ENCODE results near the gene PDP2. TPM values are rescaled to one million over a fixed set of nuclear protein-coding genes. Genes with fewer than 3 reads are reported as not detected.
A peak's percentile ranks its signal among the peaks of the same experiment; 100 is the strongest.

The PDP2 gene
- polyA plus RNA-seq, 1 donor (not counting 4 experiments of a cell fraction or from before 2014, with no cell fraction given): 18.5 TPM

DNA sequence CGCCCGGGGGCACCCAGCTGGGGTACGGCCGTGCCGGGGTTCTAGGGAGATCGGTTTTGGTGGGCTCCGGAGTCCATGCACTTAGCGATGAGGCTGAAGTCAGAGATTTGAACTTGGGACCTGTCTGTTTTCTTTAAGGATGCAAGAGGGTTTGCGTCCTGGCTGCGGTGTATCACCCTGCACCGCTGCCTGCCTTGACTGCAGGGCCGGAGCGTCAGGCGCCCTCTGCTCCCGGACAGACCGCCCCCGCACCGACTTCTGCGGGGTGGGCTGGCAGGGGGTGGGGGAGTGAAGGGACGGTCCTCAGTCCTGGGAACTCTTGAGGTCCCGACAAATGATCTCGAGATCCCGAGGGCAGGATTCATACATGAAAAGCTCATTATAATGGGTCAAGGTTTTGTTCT is 701 bp downstream of the PDP2 start:
- TF ChIP-seq, protein P1, sequence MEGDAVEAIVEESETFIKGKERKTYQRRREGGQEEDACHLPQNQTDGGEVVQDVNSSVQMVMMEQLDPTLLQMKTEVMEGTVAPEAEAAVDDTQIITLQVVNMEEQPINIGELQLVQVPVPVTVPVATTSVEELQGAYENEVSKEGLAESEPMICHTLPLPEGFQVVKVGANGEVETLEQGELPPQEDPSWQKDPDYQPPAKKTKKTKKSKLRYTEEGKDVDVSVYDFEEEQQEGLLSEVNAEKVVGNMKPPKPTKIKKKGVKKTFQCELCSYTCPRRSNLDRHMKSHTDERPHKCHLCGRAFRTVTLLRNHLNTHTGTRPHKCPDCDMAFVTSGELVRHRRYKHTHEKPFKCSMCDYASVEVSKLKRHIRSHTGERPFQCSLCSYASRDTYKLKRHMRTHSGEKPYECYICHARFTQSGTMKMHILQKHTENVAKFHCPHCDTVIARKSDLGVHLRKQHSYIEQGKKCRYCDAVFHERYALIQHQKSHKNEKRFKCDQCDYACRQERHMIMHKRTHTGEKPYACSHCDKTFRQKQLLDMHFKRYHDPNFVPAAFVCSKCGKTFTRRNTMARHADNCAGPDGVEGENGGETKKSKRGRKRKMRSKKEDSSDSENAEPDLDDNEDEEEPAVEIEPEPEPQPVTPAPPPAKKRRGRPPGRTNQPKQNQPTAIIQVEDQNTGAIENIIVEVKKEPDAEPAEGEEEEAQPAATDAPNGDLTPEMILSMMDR (optimal IDR thresholded peaks at IDR 0.05 in 1 of 3, IDR thresholded peaks at IDR 0.05 in 1 of 3, conservative IDR thresholded peaks at IDR 0.05 in 1 of 3; ENCODE audit: extremely low read depth in 1 of 3, insufficient read depth in 2 of 3, low read length in 3 of 3): no peak
- TF ChIP-seq EZH2 (IDR thresholded peaks at IDR 0.05; ENCODE audit: low read length): no peak
- peak overlapping the region; percentile 91 for H3K4me2 ChIP-seq (ENCODE audit: control insufficient read depth, extremely low read depth, insufficient read depth, low read depth, low read length)
- H3K27ac ChIP-seq (ENCODE audit: control insufficient read depth, insufficient read depth, low read length): peak overlapping the region; percentile 79
- FAIRE-seq: no peak
- peak overlapping the region; percentile 81 to 89 (median 82) for H3K4me3 ChIP-seq (ENCODE audit: control insufficient read depth in 2 of 3, extremely low read depth in 1 of 3, insufficient read depth in 2 of 3, low read depth in 1 of 3, low read length in 3 of 3)
- H3K9ac ChIP-seq (ENCODE audit: control insufficient read depth, extremely low read depth, insufficient read depth, low read length): peak overlapping the region; percentile 89
- dilution Hi-C loops (cut with MboI; ENCODE audit: extremely low pct_ligation_motif_present, low sequenced_read_pairs): no loop called here
- H3K4me1 ChIP-seq (ENCODE audit: control insufficient read depth, extremely low read depth, insufficient read depth, low read length): peaks cover 10% of the 10 kb centered on the region
- H3K9me1 ChIP-seq (ENCODE audit: control insufficient read depth, extremely low read depth, insufficient read depth, low read length): no peaks in the 10 kb centered on the region
- peak overlapping the region; percentile 95 for H2AFZ ChIP-seq (ENCODE audit: control insufficient read depth, low read length)
- H3K9me3 ChIP-seq (ENCODE audit: control insufficient read depth, low read depth, low read length): no peaks in the 10 kb centered on the region
- H3K79me2 ChIP-seq (ENCODE audit: control insufficient read depth, insufficient read depth, low read length): peaks cover 36% of the 10 kb centered on the region
- peaks cover 13 to 17% of the 10 kb centered on the region in 2 experiments for H3K36me3 ChIP-seq (ENCODE audit: control insufficient read depth in 2 of 2, extremely low read depth in 1 of 2, insufficient read depth in 2 of 2, low read length in 2 of 2)
- H4K20me1 ChIP-seq (ENCODE audit: control insufficient read depth, extremely low read depth, insufficient read depth, low read length): no peaks in the 10 kb centered on the region
- H3K27me3 ChIP-seq (ENCODE audit: control insufficient read depth, extremely low read depth, insufficient read depth, low read length): no peaks in the 10 kb centered on the region
- no peak for DNase-seq (ENCODE audit: low read depth, low spot score)

GRCh38 chr16:66881560-66881959 is 1.2 kb downstream of the PDP2 start:
- Histone ChIP-seq H3K27me3 (ENCODE audit: control insufficient read depth, extremely low read depth, insufficient read depth, low read length) (no peaks in the 10 kb centered on the region), H2AFZ (ENCODE audit: control insufficient read depth, low read length) (no peak overlapping the region), H3K79me2 (ENCODE audit: control insufficient read depth, insufficient read depth, low read length) (peaks cover 38% of the 10 kb centered on the region), H4K20me1 (ENCODE audit: control insufficient read depth, extremely low read depth, insufficient read depth, low read length) (peaks cover under 1% of the 10 kb centered on the region), H3K4me3 (ENCODE audit: control insufficient read depth in 2 of 3, extremely low read depth in 1 of 3, insufficient read depth in 2 of 3, low read depth in 1 of 3, low read length in 3 of 3) (peak overlapping the region; percentile 81 to 89 (median 82)), H3K4me1 (ENCODE audit: control insufficient read depth, extremely low read depth, insufficient read depth, low read length) (peaks cover 10% of the 10 kb centered on the region), H3K9me1 (ENCODE audit: control insufficient read depth, extremely low read depth, insufficient read depth, low read length) (no peaks in the 10 kb centered on the region), H3K4me2 (ENCODE audit: control insufficient read depth, extremely low read depth, insufficient read depth, low read depth, low read length) (peak overlapping the region; percentile 91), H3K36me3 (ENCODE audit: control insufficient read depth in 2 of 2, extremely low read depth in 1 of 2, insufficient read depth in 2 of 2, low read length in 2 of 2) (peaks cover 16 to 17% of the 10 kb centered on the region in 2 experiments), H3K9me3 (ENCODE audit: control insufficient read depth, low read depth, low read length) (no peaks in the 10 kb centered on the region), H3K27ac (ENCODE audit: control insufficient read depth, insufficient read depth, low read length) (no peak overlapping the region), H3K9ac (ENCODE audit: control insufficient read depth, extremely low read depth, insufficient read depth, low read length) (peak overlapping the region; percentile 89)
- FAIRE-seq (no peak), DNase-seq (ENCODE audit: low read depth, low spot score) (no peak)
- TF ChIP-seq, protein P1 (optimal IDR thresholded peaks at IDR 0.05 in 1 of 3, IDR thresholded peaks at IDR 0.05 in 1 of 3, conservative IDR thresholded peaks at IDR 0.05 in 1 of 3; ENCODE audit: extremely low read depth in 1 of 3, insufficient read depth in 2 of 3, low read length in 3 of 3): no peak
- no peak for TF ChIP-seq EZH2 (IDR thresholded peaks at IDR 0.05; ENCODE audit: low read length)
- dilution Hi-C loops (cut with MboI; ENCODE audit: extremely low pct_ligation_motif_present, low sequenced_read_pairs): no loop called here
